ENCODE results near the gene CENPX. TPM values are rescaled to one million over a fixed set of nuclear protein-coding genes. Genes with fewer than 3 reads are reported as not detected.
A peak's percentile ranks its signal among the peaks of the same experiment; 100 is the strongest.

CENPX gene
- total and polyA plus RNA-seq, 2 of the 13 experiments (the other 11 are each of a cell fraction or from before 2014, with no cell fraction given), result 92.7 to 170 TPM

DNA sequence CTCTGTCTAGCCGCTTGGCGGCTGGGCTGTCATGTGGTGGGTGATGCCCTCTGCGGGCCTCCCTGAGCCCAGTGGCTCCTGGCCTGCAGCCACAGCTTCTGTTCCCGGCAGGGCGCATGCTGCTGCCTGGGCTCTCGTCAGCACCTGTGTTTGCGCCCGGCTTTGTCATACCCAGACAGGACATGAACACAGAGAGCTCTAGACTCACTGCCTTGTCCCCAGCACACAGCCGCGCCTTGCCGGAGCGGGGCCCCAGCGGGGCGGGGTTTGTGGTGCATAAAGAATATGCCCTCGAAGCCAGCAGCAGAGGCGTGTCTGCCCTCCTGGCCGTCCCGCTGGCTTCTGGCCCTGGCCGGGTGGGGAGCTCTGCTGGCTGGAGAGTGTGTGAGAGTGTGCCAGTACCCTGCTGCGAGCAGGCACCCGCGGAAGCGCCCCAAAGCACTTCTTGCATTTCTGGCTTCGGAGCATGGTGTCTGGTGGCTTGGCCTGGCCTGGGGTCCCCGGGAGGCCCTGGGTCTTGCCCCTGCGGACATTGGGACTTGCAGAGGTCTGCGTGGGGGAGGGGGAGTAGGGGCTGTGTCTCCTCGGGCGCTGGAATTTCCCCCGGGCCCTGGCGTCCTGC, 30.9 kb downstream of the CENPX start (continued):
- TF ChIP-seq, protein P1, sequence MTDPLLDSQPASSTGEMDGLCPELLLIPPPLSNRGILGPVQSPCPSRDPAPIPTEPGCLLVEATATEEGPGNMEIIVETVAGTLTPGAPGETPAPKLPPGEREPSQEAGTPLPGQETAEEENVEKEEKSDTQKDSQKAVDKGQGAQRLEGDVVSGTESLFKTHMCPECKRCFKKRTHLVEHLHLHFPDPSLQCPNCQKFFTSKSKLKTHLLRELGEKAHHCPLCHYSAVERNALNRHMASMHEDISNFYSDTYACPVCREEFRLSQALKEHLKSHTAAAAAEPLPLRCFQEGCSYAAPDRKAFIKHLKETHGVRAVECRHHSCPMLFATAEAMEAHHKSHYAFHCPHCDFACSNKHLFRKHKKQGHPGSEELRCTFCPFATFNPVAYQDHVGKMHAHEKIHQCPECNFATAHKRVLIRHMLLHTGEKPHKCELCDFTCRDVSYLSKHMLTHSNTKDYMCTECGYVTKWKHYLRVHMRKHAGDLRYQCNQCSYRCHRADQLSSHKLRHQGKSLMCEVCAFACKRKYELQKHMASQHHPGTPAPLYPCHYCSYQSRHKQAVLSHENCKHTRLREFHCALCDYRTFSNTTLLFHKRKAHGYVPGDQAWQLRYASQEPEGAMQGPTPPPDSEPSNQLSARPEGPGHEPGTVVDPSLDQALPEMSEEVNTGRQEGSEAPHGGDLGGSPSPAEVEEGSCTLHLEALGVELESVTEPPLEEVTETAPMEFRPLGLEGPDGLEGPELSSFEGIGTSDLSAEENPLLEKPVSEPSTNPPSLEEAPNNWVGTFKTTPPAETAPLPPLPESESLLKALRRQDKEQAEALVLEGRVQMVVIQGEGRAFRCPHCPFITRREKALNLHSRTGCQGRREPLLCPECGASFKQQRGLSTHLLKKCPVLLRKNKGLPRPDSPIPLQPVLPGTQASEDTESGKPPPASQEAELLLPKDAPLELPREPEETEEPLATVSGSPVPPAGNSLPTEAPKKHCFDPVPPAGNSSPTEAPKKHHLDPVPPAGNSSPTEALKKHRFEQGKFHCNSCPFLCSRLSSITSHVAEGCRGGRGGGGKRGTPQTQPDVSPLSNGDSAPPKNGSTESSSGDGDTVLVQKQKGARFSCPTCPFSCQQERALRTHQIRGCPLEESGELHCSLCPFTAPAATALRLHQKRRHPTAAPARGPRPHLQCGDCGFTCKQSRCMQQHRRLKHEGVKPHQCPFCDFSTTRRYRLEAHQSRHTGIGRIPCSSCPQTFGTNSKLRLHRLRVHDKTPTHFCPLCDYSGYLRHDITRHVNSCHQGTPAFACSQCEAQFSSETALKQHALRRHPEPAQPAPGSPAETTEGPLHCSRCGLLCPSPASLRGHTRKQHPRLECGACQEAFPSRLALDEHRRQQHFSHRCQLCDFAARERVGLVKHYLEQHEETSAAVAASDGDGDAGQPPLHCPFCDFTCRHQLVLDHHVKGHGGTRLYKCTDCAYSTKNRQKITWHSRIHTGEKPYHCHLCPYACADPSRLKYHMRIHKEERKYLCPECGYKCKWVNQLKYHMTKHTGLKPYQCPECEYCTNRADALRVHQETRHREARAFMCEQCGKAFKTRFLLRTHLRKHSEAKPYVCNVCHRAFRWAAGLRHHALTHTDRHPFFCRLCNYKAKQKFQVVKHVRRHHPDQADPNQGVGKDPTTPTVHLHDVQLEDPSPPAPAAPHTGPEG (CRISPR knock-in tag; IDR thresholded peaks at IDR 0.05), result peak; percentile 80; the same call in 1 of the 2 replicates
- TF ChIP-seq ZNF253 (CRISPR knock-in tag; IDR thresholded peaks at IDR 0.05; ENCODE audit: borderline replicate concordance), result peak; percentile 78; the same call in 1 of the 2 replicates
- TF ChIP-seq ZNF614 (CRISPR knock-in tag; IDR thresholded peaks at IDR 0.05; ENCODE audit: borderline replicate concordance), result peak; percentile 88
- TF ChIP-seq NR3C1 (CRISPR knock-in tag; IDR thresholded peaks at IDR 0.05), result peak; percentile 52; the same call in 1 of the 2 replicates
- TF ChIP-seq ZC3H13 (CRISPR knock-in tag; IDR thresholded peaks at IDR 0.05), result no peak; the same call in 1 of the 2 replicates
- TF ChIP-seq RNF2 (conservative IDR thresholded peaks at IDR 0.05; ENCODE audit: low read depth), result peak; percentile 88
- peak in 1 of 2 experiments; percentile 49; a peak in 1 of 4 replicates for TF ChIP-seq NR2F1 (CRISPR knock-in tag; IDR thresholded peaks at IDR 0.05)
- no peak; the same call in 1 of the 2 replicates for TF ChIP-seq ZNF605 (CRISPR knock-in tag; IDR thresholded peaks at IDR 0.05)
- no peak for TF ChIP-seq SNAI1 (CRISPR knock-in tag; IDR thresholded peaks at IDR 0.05; ENCODE audit: borderline replicate concordance)
- no peak for TF ChIP-seq ZNF274 (CRISPR knock-in tag; IDR thresholded peaks at IDR 0.05)
- TF ChIP-seq, protein P2, sequence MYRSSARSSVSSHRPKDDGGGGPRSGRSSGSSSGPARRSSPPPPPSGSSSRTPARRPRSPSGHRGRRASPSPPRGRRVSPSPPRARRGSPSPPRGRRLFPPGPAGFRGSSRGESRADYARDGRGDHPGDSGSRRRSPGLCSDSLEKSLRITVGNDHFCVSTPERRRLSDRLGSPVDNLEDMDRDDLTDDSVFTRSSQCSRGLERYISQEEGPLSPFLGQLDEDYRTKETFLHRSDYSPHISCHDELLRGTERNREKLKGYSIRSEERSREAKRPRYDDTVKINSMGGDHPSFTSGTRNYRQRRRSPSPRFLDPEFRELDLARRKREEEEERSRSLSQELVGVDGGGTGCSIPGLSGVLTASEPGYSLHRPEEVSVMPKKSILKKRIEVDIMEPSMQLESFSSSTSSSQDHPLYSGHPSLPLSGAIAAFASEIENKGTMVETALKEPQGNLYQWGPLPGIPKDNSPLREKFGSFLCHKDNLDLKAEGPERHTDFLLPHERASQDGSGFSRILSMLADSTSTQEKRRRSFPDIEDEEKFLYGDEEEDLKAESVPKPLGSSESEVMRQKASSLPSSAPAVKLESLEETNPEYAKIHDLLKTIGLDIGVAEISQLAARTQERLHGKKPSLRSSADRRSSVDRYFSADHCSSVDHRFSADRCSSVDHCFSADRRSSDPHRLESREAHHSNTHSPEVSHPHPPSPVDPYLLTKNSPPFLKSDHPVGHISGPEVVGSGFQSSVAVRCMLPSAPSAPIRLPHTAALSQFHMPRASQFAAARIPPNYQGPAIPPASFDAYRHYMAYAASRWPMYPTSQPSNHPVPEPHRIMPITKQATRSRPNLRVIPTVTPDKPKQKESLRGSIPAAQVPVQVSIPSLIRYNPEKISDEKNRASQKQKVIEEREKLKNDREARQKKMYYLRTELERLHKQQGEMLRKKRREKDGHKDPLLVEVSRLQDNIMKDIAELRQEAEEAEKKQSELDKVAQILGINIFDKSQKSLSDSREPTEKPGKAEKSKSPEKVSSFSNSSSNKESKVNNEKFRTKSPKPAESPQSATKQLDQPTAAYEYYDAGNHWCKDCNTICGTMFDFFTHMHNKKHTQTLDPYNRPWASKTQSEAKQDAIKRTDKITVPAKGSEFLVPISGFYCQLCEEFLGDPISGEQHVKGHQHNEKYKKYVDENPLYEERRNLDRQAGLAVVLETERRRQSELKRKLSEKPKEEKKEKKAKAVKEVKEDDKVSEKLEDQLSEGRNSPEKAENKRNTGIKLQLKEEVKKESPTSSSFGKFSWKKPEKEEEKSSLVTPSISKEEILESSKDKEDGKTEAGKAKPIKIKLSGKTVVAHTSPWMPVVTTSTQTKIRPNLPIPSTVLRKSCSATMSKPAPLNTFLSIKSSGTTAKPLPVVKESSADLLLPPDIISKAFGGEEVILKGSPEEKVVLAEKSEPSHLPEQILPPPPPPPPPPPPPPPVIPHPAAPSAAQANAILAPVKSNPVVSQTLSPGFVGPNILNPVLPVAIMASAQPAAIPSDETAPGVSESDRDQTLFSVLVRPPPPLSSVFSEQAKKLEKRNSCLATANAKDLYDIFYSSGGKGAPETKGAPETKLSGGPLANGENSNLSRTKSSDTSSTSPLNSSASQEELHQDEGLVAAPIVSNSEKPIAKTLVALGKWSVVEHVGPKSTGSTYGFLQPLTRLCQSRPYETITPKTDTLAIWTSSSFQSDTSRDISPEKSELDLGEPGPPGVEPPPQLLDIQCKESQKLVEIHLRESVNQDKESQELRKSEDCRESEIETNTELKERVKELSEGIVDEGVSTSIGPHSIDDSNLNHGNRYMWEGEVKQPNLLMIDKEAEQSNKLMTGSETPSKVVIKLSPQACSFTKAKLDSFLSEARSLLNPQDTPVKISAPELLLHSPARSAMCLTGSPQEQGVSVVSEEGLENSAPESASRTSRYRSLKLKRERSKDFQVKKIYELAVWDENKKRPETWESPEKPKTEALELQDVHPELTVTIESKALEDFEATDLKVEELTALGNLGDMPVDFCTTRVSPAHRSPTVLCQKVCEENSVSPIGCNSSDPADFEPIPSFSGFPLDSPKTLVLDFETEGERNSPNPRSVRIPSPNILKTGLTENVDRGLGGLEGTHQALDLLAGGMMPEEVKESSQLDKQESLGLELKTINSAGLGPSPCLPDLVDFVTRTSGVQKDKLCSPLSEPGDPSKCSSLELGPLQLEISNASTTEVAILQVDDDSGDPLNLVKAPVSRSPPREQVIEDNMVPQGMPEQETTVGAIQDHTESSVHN (CRISPR knock-in tag; IDR thresholded peaks at IDR 0.05), result 0 out of 2 replicates have a peak, but pooled peaks have one; percentile 0
- no peak for TF ChIP-seq SMARCC2 (IDR thresholded peaks at IDR 0.05)
- TF ChIP-seq ZNF510 (CRISPR knock-in tag; IDR thresholded peaks at IDR 0.05; ENCODE audit: low read depth), result no peak; the same call in 1 of the 2 replicates
- TF ChIP-seq FOXK2 (IDR thresholded peaks at IDR 0.05), result peak; percentile 46; the same call in 1 of the 2 replicates
- peak; percentile 95; the same call in 1 of the 2 replicates for TF ChIP-seq RORA (CRISPR knock-in tag; IDR thresholded peaks at IDR 0.05)
- TF ChIP-seq FLYWCH1 (CRISPR knock-in tag; IDR thresholded peaks at IDR 0.05), result 0 out of 2 replicates have a peak, but pooled peaks have one; percentile 4

Data from HepG2 (cell line).